GM23338 (cell line): ENCODE results near the gene GK2. TPM values are rescaled to one million over a fixed set of nuclear protein-coding genes. Genes with fewer than 3 reads are reported as not detected.

Experiments used
- ATAC-seq: fragments of 200-7000 bp; cut with Tn5 transposase; 3 replicates; pipeline ENCODE4 v1.9.1; 2020
- DNase-seq: peaks from one replicate; pipeline ENCODE4 v3.0.0-alpha.2; 2015; ENCODE audit warnings: low spot score
- H2AFZ ChIP-seq: fragments of 200-600 bp; sonication (generic); 2 replicates; pipeline ENCODE4 v1.8.0; 2016; ENCODE audit warnings: antibody characterized with exemption, mild to moderate bottlenecking, moderate library complexity
- H3F3A ChIP-seq: fragments of 200-600 bp; sonication (generic); replicated peaks from 2 replicates; pipeline ENCODE4 v1.8.0; 2017; ENCODE audit warnings: antibody characterized with exemption, mixed run types, low read depth
- H3K27ac ChIP-seq: fragments of 200-600 bp; sonication (generic); 2 replicates; pipeline ENCODE4 v1.6.1; 2016; ENCODE audit warnings: low read depth
- H3K27me3 ChIP-seq: fragments of 200-600 bp; sonication (generic); 2 replicates; pipeline ENCODE4 v1.8.0; 2016; ENCODE audit warnings: mild to moderate bottlenecking, mixed run types, moderate library complexity; ENCODE audit not compliant: insufficient read depth
- H3K36me3 ChIP-seq: fragments of 200-600 bp; sonication (generic); 2 replicates; pipeline ENCODE4 v1.8.0; 2016; ENCODE audit warnings: mild to moderate bottlenecking; ENCODE audit not compliant: insufficient read depth
- H3K4me1 ChIP-seq: fragments of 200-600 bp; sonication (generic); 2 replicates; pipeline ENCODE4 v1.8.0; 2016; ENCODE audit warnings: mild to moderate bottlenecking, moderate library complexity; ENCODE audit not compliant: insufficient read depth
- H3K4me2 ChIP-seq: fragments of 200-600 bp; sonication (generic); 2 replicates; pipeline ENCODE4 v1.7.1; 2017; ENCODE audit warnings: mixed run types
- H3K4me3 ChIP-seq: fragments of 200-600 bp; sonication (generic); 2 replicates; pipeline ENCODE4 v1.6.1; 2016; ENCODE audit warnings: mixed run types
- H3K79me2 ChIP-seq: fragments of 200-600 bp; sonication (generic); replicated peaks from 2 replicates; pipeline ENCODE4 v1.8.0; 2017; ENCODE audit warnings: mild to moderate bottlenecking; ENCODE audit not compliant: insufficient read depth
- H3K9me2 ChIP-seq: fragments of 200-600 bp; sonication (generic); 2 replicates; pipeline ENCODE4 v1.8.0; 2017; ENCODE audit not compliant: insufficient read depth
- H4K20me1 ChIP-seq: fragments of 200-600 bp; sonication (generic); replicated peaks from 2 replicates; pipeline ENCODE4 v1.8.0; 2017; ENCODE audit warnings: mild to moderate bottlenecking; ENCODE audit not compliant: insufficient read depth
- H3K27ac Mint-ChIP-seq: 2 replicates; pipeline ENCODE4 v1.8.0; 2020; ENCODE audit warnings: inconsistent platforms, mild to moderate bottlenecking, moderate library complexity, mixed read lengths
- H3K27me3 Mint-ChIP-seq: 3 replicates; pipeline ENCODE4 v1.8.0; 2022; ENCODE audit warnings: low read depth, mild to moderate bottlenecking, moderate library complexity, mixed read lengths, inconsistent platforms; ENCODE audit not compliant: insufficient read depth, poor library complexity
- H3K36me3 Mint-ChIP-seq: 3 replicates; pipeline ENCODE4 v1.8.0; 2021; ENCODE audit warnings: low read depth, mild to moderate bottlenecking, inconsistent platforms, moderate library complexity, mixed read lengths
- H3K4me1 Mint-ChIP-seq: 3 replicates; pipeline ENCODE4 v1.8.0; 2020; ENCODE audit warnings: mild to moderate bottlenecking, inconsistent platforms, mixed read lengths
- H3K4me3 Mint-ChIP-seq: 3 replicates; pipeline ENCODE4 v1.8.0; 2021; ENCODE audit warnings: moderate library complexity, mild to moderate bottlenecking, inconsistent platforms, mixed read lengths
- H3K9me3 Mint-ChIP-seq: 3 replicates; pipeline ENCODE4 v1.8.0; 2020; ENCODE audit warnings: moderate library complexity, mild to moderate bottlenecking, inconsistent platforms, mixed read lengths
- CREB1 ChIP-seq: fragments of 250-450 bp; sonication (Bioruptor Pico); IDR thresholded peaks from 2 replicates; pipeline ENCODE4 v1.5.0; 2020; ENCODE audit warnings: low read depth, mild to moderate bottlenecking, moderate library complexity
- JUNB ChIP-seq: IDR thresholded peaks from one replicate; pipeline ENCODE4 v1.6.1; 2016; ENCODE audit warnings: antibody characterized with exemption; ENCODE audit not compliant: unreplicated experiment
- POLR2AphosphoS5 ChIP-seq: IDR thresholded peaks from 2 replicates; pipeline ENCODE4 v1.6.1; 2016; ENCODE audit warnings: antibody characterized with exemption, low read depth
- STAT1 ChIP-seq: IDR thresholded peaks from one replicate; pipeline ENCODE4 v1.6.1; 2016; ENCODE audit warnings: antibody characterized with exemption; ENCODE audit not compliant: unreplicated experiment
- ZNF331 ChIP-seq: fragments of 250-450 bp; sonication (Bioruptor Pico); IDR thresholded peaks from 2 replicates; pipeline ENCODE4 v1.5.0; 2020; ENCODE audit warnings: low read depth, mild to moderate bottlenecking, moderate library complexity
- polyA plus RNA-seq: library from polyadenylated mRNA; unstranded; fragments of >200 nt; fragmentation: Nextera tagmentation; extraction: Ambion mirVana; gene quantifications from 2 replicates; pipeline ENCODE4 v1.2.1, GENCODE V29; 2016
- total RNA-seq: library from RNA; depleted of rRNA; stranded (reverse); fragments of >200 nt; shearing (Covaris generic); gene quantifications from 2 replicates; pipeline ENCODE4 v1.2.3, GENCODE V29; 2014
- TF ChIP-seq, protein P1 (sequence below): IDR thresholded peaks from one replicate; pipeline ENCODE4 v1.6.1; 2018; ENCODE audit warnings: antibody characterized with exemption; ENCODE audit not compliant: unreplicated experiment
- TF ChIP-seq, protein P2 (sequence below): fragments of 250-450 bp; sonication (Bioruptor Pico); IDR thresholded peaks from 2 replicates; pipeline ENCODE4 v1.5.0; 2020; ENCODE audit warnings: mild to moderate bottlenecking, moderate library complexity
- TF ChIP-seq, protein P3 (sequence below), 2 experiments: fragments of 200-600 bp in 1 of 2; sonication (generic) in 1 of 2; conservative IDR thresholded peaks; 2 replicates each; pipeline versions ENCODE4 v1.5.1 to v1.6.1; 2016 to 2017; ENCODE audit warnings: antibody characterized with exemption in 2 of 2, low read depth in 2 of 2, mild to moderate bottlenecking in 2 of 2, moderate library complexity in 1 of 2

Gene GK2
- total and polyA plus RNA-seq, 2 experiments from 2014 or later, result not detected

DNA sequence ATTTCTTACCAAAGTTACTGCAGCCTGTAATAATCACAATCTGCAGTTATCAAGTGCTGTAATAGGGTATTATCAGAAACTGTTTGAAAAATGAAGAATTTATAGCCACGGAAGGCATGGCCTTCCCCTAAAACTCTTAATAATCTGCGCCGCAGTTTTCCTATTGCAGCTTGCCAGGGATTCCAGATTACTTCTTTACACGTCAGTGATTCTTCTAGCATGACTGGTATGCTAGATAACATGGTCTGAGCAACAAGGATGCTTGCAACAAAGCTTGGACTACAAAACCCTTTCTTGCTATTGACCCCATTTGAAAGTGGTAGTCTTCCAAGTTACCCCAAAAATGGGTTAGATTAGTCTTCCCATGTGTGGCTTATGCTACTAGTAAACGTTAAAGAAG is 47.2 kb upstream of the GK2 start (continued):
- TF ChIP-seq POLR2AphosphoS5 (no peak), STAT1 (no peak)
- TF ChIP-seq, protein P1, sequence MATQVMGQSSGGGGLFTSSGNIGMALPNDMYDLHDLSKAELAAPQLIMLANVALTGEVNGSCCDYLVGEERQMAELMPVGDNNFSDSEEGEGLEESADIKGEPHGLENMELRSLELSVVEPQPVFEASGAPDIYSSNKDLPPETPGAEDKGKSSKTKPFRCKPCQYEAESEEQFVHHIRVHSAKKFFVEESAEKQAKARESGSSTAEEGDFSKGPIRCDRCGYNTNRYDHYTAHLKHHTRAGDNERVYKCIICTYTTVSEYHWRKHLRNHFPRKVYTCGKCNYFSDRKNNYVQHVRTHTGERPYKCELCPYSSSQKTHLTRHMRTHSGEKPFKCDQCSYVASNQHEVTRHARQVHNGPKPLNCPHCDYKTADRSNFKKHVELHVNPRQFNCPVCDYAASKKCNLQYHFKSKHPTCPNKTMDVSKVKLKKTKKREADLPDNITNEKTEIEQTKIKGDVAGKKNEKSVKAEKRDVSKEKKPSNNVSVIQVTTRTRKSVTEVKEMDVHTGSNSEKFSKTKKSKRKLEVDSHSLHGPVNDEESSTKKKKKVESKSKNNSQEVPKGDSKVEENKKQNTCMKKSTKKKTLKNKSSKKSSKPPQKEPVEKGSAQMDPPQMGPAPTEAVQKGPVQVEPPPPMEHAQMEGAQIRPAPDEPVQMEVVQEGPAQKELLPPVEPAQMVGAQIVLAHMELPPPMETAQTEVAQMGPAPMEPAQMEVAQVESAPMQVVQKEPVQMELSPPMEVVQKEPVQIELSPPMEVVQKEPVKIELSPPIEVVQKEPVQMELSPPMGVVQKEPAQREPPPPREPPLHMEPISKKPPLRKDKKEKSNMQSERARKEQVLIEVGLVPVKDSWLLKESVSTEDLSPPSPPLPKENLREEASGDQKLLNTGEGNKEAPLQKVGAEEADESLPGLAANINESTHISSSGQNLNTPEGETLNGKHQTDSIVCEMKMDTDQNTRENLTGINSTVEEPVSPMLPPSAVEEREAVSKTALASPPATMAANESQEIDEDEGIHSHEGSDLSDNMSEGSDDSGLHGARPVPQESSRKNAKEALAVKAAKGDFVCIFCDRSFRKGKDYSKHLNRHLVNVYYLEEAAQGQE, result no peak

GRCh38 chr4:79454656-79455055 is 46.6 kb upstream of the GK2 start:
- no peak overlapping the region for H3K4me3 Mint-ChIP-seq
- 0 out of 3 replicates have a peak, but pooled peaks cover 6% of the 10 kb centered on the region for H3K4me1 Mint-ChIP-seq
- no peaks in the 10 kb centered on the region for H3K27me3 ChIP-seq
- H3K79me2 ChIP-seq, result no peaks in the 10 kb centered on the region
- H3K36me3 ChIP-seq, result no peaks in the 10 kb centered on the region
- H3K9me3 Mint-ChIP-seq, result no peaks in the 10 kb centered on the region
- no peak overlapping the region for H3K27ac ChIP-seq
- H2AFZ ChIP-seq, result no peak overlapping the region; the same call in 1 of the 2 replicates
- no peak overlapping the region for H3K4me2 ChIP-seq
- TF ChIP-seq, protein P2, sequence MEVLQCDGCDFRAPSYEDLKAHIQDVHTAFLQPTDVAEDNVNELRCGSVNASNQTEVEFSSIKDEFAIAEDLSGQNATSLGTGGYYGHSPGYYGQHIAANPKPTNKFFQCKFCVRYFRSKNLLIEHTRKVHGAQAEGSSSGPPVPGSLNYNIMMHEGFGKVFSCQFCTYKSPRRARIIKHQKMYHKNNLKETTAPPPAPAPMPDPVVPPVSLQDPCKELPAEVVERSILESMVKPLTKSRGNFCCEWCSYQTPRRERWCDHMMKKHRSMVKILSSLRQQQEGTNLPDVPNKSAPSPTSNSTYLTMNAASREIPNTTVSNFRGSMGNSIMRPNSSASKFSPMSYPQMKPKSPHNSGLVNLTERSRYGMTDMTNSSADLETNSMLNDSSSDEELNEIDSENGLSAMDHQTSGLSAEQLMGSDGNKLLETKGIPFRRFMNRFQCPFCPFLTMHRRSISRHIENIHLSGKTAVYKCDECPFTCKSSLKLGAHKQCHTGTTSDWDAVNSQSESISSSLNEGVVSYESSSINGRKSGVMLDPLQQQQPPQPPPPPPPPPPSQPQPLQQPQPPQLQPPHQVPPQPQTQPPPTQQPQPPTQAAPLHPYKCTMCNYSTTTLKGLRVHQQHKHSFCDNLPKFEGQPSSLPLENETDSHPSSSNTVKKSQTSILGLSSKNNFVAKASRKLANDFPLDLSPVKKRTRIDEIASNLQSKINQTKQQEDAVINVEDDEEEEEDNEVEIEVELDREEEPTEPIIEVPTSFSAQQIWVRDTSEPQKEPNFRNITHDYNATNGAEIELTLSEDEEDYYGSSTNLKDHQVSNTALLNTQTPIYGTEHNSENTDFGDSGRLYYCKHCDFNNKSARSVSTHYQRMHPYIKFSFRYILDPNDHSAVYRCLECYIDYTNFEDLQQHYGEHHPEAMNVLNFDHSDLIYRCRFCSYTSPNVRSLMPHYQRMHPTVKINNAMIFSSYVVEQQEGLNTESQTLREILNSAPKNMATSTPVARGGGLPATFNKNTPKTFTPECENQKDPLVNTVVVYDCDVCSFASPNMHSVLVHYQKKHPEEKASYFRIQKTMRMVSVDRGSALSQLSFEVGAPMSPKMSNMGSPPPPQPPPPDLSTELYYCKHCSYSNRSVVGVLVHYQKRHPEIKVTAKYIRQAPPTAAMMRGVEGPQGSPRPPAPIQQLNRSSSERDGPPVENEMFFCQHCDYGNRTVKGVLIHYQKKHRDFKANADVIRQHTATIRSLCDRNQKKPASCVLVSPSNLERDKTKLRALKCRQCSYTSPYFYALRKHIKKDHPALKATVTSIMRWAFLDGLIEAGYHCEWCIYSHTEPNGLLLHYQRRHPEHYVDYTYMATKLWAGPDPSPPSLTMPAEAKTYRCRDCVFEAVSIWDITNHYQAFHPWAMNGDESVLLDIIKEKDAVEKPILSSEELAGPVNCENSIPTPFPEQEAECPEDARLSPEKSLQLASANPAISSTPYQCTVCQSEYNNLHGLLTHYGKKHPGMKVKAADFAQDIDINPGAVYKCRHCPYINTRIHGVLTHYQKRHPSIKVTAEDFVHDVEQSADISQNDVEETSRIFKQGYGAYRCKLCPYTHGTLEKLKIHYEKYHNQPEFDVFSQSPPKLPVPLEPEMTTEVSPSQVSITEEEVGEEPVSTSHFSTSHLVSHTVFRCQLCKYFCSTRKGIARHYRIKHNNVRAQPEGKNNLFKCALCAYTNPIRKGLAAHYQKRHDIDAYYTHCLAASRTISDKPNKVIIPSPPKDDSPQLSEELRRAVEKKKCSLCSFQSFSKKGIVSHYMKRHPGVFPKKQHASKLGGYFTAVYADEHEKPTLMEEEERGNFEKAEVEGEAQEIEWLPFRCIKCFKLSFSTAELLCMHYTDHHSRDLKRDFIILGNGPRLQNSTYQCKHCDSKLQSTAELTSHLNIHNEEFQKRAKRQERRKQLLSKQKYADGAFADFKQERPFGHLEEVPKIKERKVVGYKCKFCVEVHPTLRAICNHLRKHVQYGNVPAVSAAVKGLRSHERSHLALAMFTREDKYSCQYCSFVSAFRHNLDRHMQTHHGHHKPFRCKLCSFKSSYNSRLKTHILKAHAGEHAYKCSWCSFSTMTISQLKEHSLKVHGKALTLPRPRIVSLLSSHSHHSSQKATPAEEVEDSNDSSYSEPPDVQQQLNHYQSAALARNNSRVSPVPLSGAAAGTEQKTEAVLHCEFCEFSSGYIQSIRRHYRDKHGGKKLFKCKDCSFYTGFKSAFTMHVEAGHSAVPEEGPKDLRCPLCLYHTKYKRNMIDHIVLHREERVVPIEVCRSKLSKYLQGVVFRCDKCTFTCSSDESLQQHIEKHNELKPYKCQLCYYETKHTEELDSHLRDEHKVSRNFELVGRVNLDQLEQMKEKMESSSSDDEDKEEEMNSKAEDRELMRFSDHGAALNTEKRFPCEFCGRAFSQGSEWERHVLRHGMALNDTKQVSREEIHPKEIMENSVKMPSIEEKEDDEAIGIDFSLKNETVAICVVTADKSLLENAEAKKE, result no peak
- no peak for TF ChIP-seq JUNB
- TF ChIP-seq, protein P1, result no peak
- no peak for TF ChIP-seq CREB1 (CRISPR knock-in tag)
- TF ChIP-seq, protein P3, sequence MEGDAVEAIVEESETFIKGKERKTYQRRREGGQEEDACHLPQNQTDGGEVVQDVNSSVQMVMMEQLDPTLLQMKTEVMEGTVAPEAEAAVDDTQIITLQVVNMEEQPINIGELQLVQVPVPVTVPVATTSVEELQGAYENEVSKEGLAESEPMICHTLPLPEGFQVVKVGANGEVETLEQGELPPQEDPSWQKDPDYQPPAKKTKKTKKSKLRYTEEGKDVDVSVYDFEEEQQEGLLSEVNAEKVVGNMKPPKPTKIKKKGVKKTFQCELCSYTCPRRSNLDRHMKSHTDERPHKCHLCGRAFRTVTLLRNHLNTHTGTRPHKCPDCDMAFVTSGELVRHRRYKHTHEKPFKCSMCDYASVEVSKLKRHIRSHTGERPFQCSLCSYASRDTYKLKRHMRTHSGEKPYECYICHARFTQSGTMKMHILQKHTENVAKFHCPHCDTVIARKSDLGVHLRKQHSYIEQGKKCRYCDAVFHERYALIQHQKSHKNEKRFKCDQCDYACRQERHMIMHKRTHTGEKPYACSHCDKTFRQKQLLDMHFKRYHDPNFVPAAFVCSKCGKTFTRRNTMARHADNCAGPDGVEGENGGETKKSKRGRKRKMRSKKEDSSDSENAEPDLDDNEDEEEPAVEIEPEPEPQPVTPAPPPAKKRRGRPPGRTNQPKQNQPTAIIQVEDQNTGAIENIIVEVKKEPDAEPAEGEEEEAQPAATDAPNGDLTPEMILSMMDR (conservative IDR thresholded peaks at IDR 0.05; ENCODE audit: low read depth in 2 of 2), result no peak
- no peak for TF ChIP-seq STAT1
- TF ChIP-seq ZNF331, result no peak
- H3K9me2 ChIP-seq, result no peaks in the 10 kb centered on the region
- no peaks in the 10 kb centered on the region for H4K20me1 ChIP-seq
- DNase-seq, result no peak
- no peak overlapping the region for H3K4me3 ChIP-seq
- no peaks in the 10 kb centered on the region for H3K27me3 Mint-ChIP-seq
- H3K36me3 Mint-ChIP-seq, result no peaks in the 10 kb centered on the region
- no peaks in the 10 kb centered on the region for H3K4me1 ChIP-seq
- H3K27ac Mint-ChIP-seq, result no peak overlapping the region
- no peaks in the 10 kb centered on the region for H3F3A ChIP-seq
- no peak for ATAC-seq
